Measurements from ENCODE around the gene PDCD7.

- TF ChIP-seq, protein P1, sequence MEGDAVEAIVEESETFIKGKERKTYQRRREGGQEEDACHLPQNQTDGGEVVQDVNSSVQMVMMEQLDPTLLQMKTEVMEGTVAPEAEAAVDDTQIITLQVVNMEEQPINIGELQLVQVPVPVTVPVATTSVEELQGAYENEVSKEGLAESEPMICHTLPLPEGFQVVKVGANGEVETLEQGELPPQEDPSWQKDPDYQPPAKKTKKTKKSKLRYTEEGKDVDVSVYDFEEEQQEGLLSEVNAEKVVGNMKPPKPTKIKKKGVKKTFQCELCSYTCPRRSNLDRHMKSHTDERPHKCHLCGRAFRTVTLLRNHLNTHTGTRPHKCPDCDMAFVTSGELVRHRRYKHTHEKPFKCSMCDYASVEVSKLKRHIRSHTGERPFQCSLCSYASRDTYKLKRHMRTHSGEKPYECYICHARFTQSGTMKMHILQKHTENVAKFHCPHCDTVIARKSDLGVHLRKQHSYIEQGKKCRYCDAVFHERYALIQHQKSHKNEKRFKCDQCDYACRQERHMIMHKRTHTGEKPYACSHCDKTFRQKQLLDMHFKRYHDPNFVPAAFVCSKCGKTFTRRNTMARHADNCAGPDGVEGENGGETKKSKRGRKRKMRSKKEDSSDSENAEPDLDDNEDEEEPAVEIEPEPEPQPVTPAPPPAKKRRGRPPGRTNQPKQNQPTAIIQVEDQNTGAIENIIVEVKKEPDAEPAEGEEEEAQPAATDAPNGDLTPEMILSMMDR (IDR thresholded peaks at IDR 0.05; ENCODE audit: low read depth, low read length): no peak
- TF ChIP-seq POLR2A (IDR thresholded peaks at IDR 0.05; ENCODE audit: extremely low read depth, insufficient read length): no peak
- TF ChIP-seq, protein P2, sequence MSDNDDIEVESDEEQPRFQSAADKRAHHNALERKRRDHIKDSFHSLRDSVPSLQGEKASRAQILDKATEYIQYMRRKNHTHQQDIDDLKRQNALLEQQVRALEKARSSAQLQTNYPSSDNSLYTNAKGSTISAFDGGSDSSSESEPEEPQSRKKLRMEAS (IDR thresholded peaks at IDR 0.05; ENCODE audit: low read depth, low read length): no peak
Observed at GRCh38 chr15:65089206-65089824, 44.3 kb downstream of the PDCD7 start.
